Left lung (tissue), 10 donors: Measurements from ENCODE around the gene TTC16. TPM values are rescaled to one million over a fixed set of nuclear protein-coding genes. Genes with fewer than 3 reads are reported as not detected.

ENCODE experiments used
- ATAC-seq: fragments of 200-7000 bp; cut with Tn5 transposase; one replicate; pipeline ENCODE4 v1.9.1; 2020; ENCODE audit warnings: moderate library complexity
- DNase-seq, 4 donors: peaks; one replicate each; pipeline ENCODE4 v3.0.0-alpha.2; 2013 to 2020
- H3K27ac ChIP-seq, 2 donors: fragments of 200-600 bp; sonication (generic) in 1 of 2; one replicate each; pipeline versions ENCODE4 v1.5.0 to v1.8.0; 2020 to 2021
- H3K27me3 ChIP-seq, 2 donors: fragments of 200-600 bp; sonication (generic) in 1 of 2; one replicate each; pipeline versions ENCODE4 v1.5.0 to v1.8.0; 2020 to 2021
- H3K36me3 ChIP-seq, 2 donors: fragments of 200-600 bp; sonication (generic) in 1 of 2; one replicate each; pipeline versions ENCODE4 v1.5.0 to v1.8.0; 2020 to 2021
- H3K4me1 ChIP-seq, 2 donors: fragments of 200-600 bp; one replicate each; pipeline ENCODE4 v1.8.0; 2021
- H3K4me3 ChIP-seq, 2 donors: fragments of 200-600 bp; sonication (generic) in 1 of 2; one replicate each; pipeline versions ENCODE4 v1.5.0 to v1.8.0; 2020 to 2021; ENCODE audit warnings: mild to moderate bottlenecking in 1 of 2
- H3K9me3 ChIP-seq, 2 donors: fragments of 200-600 bp; sonication (generic) in 1 of 2; one replicate each; pipeline versions ENCODE4 v1.5.0 to v1.8.0; 2020 to 2021
- intact Hi-C, 2 donors: fragments of 100-400 bp; cut with DNase I; formaldehyde crosslinking; loops; one replicate each; pipeline versions ENCODE4 v1.11.2 to v1.14.2; 2022
- polyA plus RNA-seq, 6 donors: library from polyadenylated mRNA; unstranded; fragments of 120-200 nt; gene quantifications; one replicate each; pipeline ENCODE4 v1.2.1, GENCODE V29; 2013; ENCODE audit not compliant: insufficient read length in 6 of 6
- total RNA-seq, 2 donors: library from RNA; stranded (reverse); fragmentation: NEBNext Ultra II Directional; extraction: Animal tissue kit (Norgen Biotek cat#: 25700); gene quantifications; one replicate each; pipeline ENCODE4 v1.2.1, GENCODE V29; 2021
- TF ChIP-seq, protein P1 (sequence below), 2 donors: fragments of 200-600 bp; sonication (generic) in 1 of 2; IDR thresholded peaks; one replicate each; pipeline versions ENCODE4 v1.5.0 to v1.8.0; 2021; ENCODE audit warnings: antibody characterized with exemption in 2 of 2
- donor health status: DM: no; HTN: yes; CAD: no.
- donor health status: DM: no; HTN: no; CAD: no.

Gene TTC16
- total and polyA plus RNA-seq, 8 donors: 0.15 to 1.4 (median 0.78) TPM

DNA sequence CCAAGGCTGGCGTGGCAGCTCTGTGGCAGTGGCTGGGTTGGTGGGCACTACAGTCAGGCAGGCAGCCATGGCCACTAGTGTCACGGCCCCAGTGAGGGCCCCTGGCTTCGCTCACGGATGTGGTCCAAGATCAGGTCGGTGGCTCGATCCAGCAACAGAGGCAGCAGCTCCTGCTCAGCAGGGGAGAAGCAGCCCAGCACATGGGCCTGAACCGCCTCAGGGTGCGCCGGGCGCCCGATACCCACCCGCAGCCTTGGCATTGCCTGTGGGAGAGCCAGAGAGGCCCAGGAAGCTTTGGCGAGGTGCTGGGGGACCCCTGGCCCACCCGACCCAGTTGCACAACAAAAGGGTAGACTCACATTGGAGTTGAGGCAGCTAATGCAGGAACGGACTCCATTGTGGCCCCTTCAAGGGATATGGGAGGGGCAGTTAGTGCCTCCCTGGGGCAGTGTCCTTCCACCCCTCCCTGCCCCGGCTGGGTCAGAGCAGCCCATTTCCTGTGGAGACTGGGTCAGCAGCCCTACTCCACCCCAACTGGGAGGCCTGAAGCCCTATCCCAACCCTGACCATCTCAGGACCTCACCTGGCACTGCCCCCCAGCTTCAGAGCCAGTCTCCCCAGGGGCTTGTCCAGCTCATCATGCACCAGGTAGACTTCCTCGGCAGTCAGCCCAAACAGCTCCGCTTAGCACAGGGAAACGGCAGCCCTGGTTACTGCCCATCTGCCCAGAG, 1.7 kb upstream of the TTC16 start:
- peak overlapping the region in 1 of 2 donors; percentile 85 for H3K4me3 ChIP-seq
- no peaks in the 10 kb centered on the region for H3K36me3 ChIP-seq
- DNase-seq: no peak
- H3K4me1 ChIP-seq: peaks cover 4 to 17% of the 10 kb centered on the region in 2 donors
- intact Hi-C loops: no loop called here
- H3K27ac ChIP-seq: no peak overlapping the region
- ATAC-seq: no peak
- TF ChIP-seq, protein P1, sequence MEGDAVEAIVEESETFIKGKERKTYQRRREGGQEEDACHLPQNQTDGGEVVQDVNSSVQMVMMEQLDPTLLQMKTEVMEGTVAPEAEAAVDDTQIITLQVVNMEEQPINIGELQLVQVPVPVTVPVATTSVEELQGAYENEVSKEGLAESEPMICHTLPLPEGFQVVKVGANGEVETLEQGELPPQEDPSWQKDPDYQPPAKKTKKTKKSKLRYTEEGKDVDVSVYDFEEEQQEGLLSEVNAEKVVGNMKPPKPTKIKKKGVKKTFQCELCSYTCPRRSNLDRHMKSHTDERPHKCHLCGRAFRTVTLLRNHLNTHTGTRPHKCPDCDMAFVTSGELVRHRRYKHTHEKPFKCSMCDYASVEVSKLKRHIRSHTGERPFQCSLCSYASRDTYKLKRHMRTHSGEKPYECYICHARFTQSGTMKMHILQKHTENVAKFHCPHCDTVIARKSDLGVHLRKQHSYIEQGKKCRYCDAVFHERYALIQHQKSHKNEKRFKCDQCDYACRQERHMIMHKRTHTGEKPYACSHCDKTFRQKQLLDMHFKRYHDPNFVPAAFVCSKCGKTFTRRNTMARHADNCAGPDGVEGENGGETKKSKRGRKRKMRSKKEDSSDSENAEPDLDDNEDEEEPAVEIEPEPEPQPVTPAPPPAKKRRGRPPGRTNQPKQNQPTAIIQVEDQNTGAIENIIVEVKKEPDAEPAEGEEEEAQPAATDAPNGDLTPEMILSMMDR (IDR thresholded peaks at IDR 0.05): no peak
- H3K27me3 ChIP-seq: no peaks in the 10 kb centered on the region
- H3K9me3 ChIP-seq: no peaks in the 10 kb centered on the region

DNA sequence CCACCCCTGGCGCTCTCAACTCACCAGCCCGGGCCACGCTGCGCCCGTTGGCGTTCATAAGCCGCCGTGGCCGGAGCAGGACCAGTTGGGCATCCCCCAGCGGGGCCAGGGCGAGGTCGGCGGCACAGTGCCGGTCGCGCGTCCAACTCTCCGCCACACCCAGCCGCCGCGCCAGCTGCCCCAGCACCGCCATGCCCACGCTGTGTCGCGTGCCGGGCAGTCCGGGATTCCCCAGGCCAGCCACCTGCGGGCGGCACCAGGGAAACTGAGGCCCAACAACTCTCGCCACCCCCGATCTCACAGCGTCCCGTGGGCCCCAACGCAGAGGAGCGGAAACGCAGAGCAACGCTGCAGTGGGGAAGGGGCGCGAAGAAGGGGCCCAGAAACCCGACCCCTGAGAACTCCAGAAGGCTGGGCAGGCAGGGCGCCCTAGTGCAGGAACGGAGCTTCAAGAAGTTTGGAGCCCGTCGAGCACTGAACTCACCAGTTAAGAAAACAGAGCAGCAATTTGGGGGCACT, 869 bp upstream of the TTC16 start:
- DNase-seq (peak in 1 of 4 donors; percentile 87), ATAC-seq (peak; percentile 57)
- no peaks in the 10 kb centered on the region for H3K27me3 ChIP-seq
- intact Hi-C loops: no loop called here
- H3K36me3 ChIP-seq: no peaks in the 10 kb centered on the region
- peak overlapping the region in 1 of 2 donors; percentile 90 for H3K27ac ChIP-seq
- no peaks in the 10 kb centered on the region for H3K9me3 ChIP-seq
- TF ChIP-seq, protein P1 (IDR thresholded peaks at IDR 0.05): no peak
- H3K4me1 ChIP-seq: peaks cover 4 to 17% of the 10 kb centered on the region in 2 donors
- peak overlapping the region; percentile 81 to 85 for H3K4me3 ChIP-seq

DNA sequence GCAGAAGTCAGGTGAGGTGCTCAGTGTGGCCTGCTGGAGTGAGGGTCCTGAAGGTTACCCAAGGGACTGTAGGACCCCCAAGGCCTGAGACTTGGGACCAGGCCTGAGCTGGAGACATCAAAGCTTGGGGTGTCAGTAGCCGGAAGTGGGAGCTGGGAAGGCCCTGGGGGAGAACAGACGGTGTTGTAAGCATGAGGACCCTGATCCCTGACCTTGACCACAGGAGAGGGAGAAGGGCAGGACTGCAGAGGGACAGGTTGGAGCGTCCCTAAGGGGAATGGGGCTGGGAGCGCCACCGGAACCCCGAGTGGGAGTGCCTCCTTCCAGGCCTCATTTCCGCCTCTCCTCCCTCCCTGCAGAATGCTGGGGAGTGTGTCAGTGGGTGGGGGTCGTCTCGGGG, 533 bp downstream of the TTC16 start:
- no peaks in the 10 kb centered on the region for H3K27me3 ChIP-seq
- no peaks in the 10 kb centered on the region for H3K36me3 ChIP-seq
- H3K4me1 ChIP-seq: peaks cover 4 to 17% of the 10 kb centered on the region in 2 donors
- ATAC-seq (no peak), DNase-seq (no peak)
- intact Hi-C loops: no loop called here
- peak overlapping the region in 1 of 2 donors; percentile 85 for H3K4me3 ChIP-seq
- TF ChIP-seq, protein P1 (IDR thresholded peaks at IDR 0.05): no peak
- no peaks in the 10 kb centered on the region for H3K9me3 ChIP-seq
- peak overlapping the region in 1 of 2 donors; percentile 90 for H3K27ac ChIP-seq

DNA sequence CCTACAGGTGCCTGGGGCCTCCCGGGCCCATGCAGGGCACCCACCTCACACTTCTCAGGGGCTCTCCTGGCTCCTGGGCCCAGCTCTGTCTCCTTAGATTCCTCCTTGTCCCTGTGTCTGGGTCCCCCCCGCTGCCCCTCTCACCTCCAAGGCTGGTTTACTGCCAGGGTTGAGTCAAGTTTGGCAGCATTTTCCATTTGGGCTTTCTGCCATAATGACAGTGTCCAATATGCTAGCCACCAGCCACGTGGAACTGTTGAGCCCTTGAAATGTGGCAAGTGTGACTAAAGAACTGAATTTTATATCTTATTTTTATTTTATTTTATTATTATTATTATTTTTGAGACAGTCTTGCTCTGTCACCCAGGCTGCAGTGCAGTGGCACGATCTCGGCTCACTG, 1.9 kb downstream of the TTC16 start:
- Histone ChIP-seq H3K27me3 (no peaks in the 10 kb centered on the region), H3K4me3 (no peak overlapping the region), H3K27ac (no peak overlapping the region), H3K9me3 (no peaks in the 10 kb centered on the region), H3K4me1 (peaks cover 4 to 17% of the 10 kb centered on the region in 2 donors), H3K36me3 (no peaks in the 10 kb centered on the region)
- DNase-seq (no peak), ATAC-seq (no peak)
- TF ChIP-seq, protein P1 (IDR thresholded peaks at IDR 0.05): no peak
- intact Hi-C loops: no loop called here

DNA sequence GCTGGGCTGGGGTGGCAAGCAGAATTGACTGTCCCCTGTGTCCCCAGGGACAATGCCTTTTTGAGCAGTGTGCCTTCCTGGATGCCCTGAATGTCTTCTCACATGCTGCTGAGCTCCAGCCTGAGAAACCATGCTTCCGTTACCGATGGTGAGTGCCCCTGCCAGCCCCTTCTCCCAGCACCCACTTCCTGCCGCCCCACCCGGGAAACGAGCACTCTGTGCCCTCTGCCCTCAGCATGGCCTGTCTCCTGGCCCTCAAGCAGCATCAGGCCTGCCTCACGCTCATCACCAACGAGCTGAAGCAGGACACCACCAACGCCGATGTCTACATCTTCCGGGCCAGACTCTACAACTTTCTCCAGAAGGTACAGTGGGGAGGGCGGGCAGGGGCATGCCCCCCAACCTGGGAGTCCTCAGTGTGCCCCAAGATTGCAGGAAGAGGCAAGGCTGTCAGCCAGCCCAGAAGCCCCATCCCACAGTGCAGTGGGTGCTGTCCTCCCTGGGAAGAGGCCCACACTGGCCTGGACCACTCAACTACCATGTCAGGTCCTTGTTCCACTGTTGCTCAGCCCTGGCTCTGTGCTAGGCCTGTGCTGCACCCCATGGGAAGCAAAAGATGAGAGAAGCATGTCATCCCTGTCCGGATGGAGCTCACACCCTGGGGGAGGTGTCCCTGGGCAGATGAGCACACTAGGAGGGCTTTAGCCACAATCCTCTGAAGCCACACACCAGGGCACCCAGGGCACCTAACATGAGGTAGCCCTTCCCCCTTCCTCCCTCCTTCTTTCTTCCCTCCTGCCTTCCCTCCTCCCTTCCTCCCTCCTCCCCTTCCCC, 4.4 kb downstream of the TTC16 start:
- no peak for DNase-seq
- H3K27me3 ChIP-seq: no peaks in the 10 kb centered on the region
- no peaks in the 10 kb centered on the region for H3K9me3 ChIP-seq
- intact Hi-C loops: no loop called here
- H3K4me3 ChIP-seq: no peak overlapping the region
- H3K4me1 ChIP-seq: peaks cover 7 to 13% of the 10 kb centered on the region in 2 donors
- no peak for ATAC-seq
- no peaks in the 10 kb centered on the region for H3K36me3 ChIP-seq
- TF ChIP-seq, protein P1 (IDR thresholded peaks at IDR 0.05): no peak
- H3K27ac ChIP-seq: no peak overlapping the region
